ENCODE measurements around the gene MOSPD2.

GRCh38 chrX:14923761-14924160 lies 50.5 kb downstream of the MOSPD2 start:
- TF ChIP-seq CTCF (conservative IDR thresholded peaks at IDR 0.05 in 1 of 2, IDR thresholded peaks at IDR 0.05 in 1 of 2; ENCODE audit: low read depth in 1 of 2, low read length in 2 of 2) (no peak), EZH2 (IDR thresholded peaks at IDR 0.05; ENCODE audit: low read length, missing control alignments) (no peak)
